Activated B cell treated with CpG ODN at 0.5 μM for 24 hours (primary cell): ENCODE measurements around the gene GCNA. TPM values are rescaled to one million over a fixed set of nuclear protein-coding genes. Genes with fewer than 3 reads are reported as not detected.

Experiments used
- ATAC-seq: fragments of 200-7000 bp; cut with Tn5 transposase; one replicate; pipeline ENCODE4 v1.10.0; 2021; ENCODE audit warnings: low read depth, mild to moderate bottlenecking, moderate library complexity
- CTCF ChIA-PET: fragments of 350-600 bp; sonication (Branson Sonifier 250); formaldehyde crosslinking; loops from one replicate; lab custom pipeline; 2021; ENCODE audit warnings: antibody characterized with exemption; lab: Charles Lee
- POLR2A ChIA-PET: fragments of 350-600 bp; sonication (Branson Sonifier 250); formaldehyde crosslinking; loops from one replicate; lab custom pipeline; 2021; ENCODE audit warnings: antibody characterized with exemption; lab: Charles Lee
- DNase-seq: peaks from one replicate; pipeline ENCODE4 v3.0.0; 2022
- H3K27ac Mint-ChIP-seq: one replicate; pipeline ENCODE4 v1.8.0; 2020; ENCODE audit warnings: mixed read lengths
- H3K27me3 Mint-ChIP-seq: one replicate; pipeline ENCODE4 v1.8.0; 2021; ENCODE audit warnings: mixed read lengths
- H3K36me3 Mint-ChIP-seq: one replicate; pipeline ENCODE4 v1.8.0; 2021; ENCODE audit warnings: low read depth, mixed read lengths
- H3K4me1 Mint-ChIP-seq: one replicate; pipeline ENCODE4 v1.8.0; 2021; ENCODE audit warnings: mixed read lengths
- H3K4me3 Mint-ChIP-seq: one replicate; pipeline ENCODE4 v1.8.0; 2020; ENCODE audit warnings: mild to moderate bottlenecking, mixed read lengths
- H3K9me3 Mint-ChIP-seq: one replicate; pipeline ENCODE4 v1.8.0; 2020; ENCODE audit warnings: mixed read lengths
- CTCF ChIP-seq: fragments of 200-600 bp; IDR thresholded peaks from one replicate; pipeline ENCODE4 v1.8.0; 2022; ENCODE audit warnings: antibody characterized with exemption, mild to moderate bottlenecking
- intact Hi-C: fragments of 100-400 bp; cut with micrococcal nuclease; formaldehyde crosslinking; loops from one replicate; pipeline ENCODE4 v1.15.1; 2024
- total RNA-seq: library from RNA; stranded (reverse); gene quantifications from 2 replicates; pipeline ENCODE4 v1.2.3, GENCODE V29; 2022

The GCNA gene
- total RNA-seq, 1 donor from 2014 or later, result 4.1 TPM

- Mint-ChIP-seq H3K27ac (peak overlapping the region; percentile 73), H3K27me3 (no peaks in the 10 kb centered on the region), H3K9me3 (no peaks in the 10 kb centered on the region), H3K36me3 (no peaks in the 10 kb centered on the region), H3K4me1 (peaks cover 68% of the 10 kb centered on the region), H3K4me3 (no peak overlapping the region)
- TF ChIP-seq CTCF, result no peak
- DNase-seq (no peak), ATAC-seq (no peak)
- intact Hi-C loops, result no loop called here
- CTCF ChIA-PET, result interaction anchor here (1.2 kb wide), 1 partner anchor 28 kb away, joined by 3 read pairs; no protein-coding TSS in a partner anchor
- POLR2A ChIA-PET, result interaction anchor here (0.7 to 3.5 kb wide), 5 partner anchors 11 to 90 kb away, joined by 4 to 20 read pairs (median 7); partner anchors contain the start of gene OGT
These were observed 43.9 kb downstream of the GCNA start for GRCh38 chrX:71622032-71622575.

- no peak for TF ChIP-seq CTCF
- intact Hi-C loops, result no loop called here
- ChIA-PET POLR2A (interaction anchor here (0.6 to 2.1 kb wide), 6 partner anchors 10 to 90 kb away, joined by 3 to 12 read pairs (median 4); partner anchors contain the start of gene OGT), CTCF (interaction anchor here (1.2 kb wide), 1 partner anchor 28 kb away, joined by 3 read pairs; no protein-coding TSS in a partner anchor)
- Mint-ChIP-seq H3K9me3 (no peaks in the 10 kb centered on the region), H3K27me3 (no peaks in the 10 kb centered on the region), H3K4me3 (peak overlapping the region; percentile 57), H3K27ac (peak overlapping the region; percentile 73), H3K36me3 (no peaks in the 10 kb centered on the region), H3K4me1 (peaks cover 63% of the 10 kb centered on the region)
- peak; percentile 25 for DNase-seq
- ATAC-seq, result peak; percentile 45
These were observed 44.6 kb downstream of the GCNA start for GRCh38 chrX:71622576-71623450.

GRCh38 chrX:71623714-71624113 is 45.5 kb downstream of the GCNA start:
- H3K4me1 Mint-ChIP-seq, result peaks cover 55% of the 10 kb centered on the region
- ATAC-seq, result no peak
- TF ChIP-seq CTCF, result no peak
- intact Hi-C loops, result no loop called here
- H3K27me3 Mint-ChIP-seq, result no peaks in the 10 kb centered on the region
- no peak for DNase-seq
- H3K4me3 Mint-ChIP-seq, result peak overlapping the region; percentile 38
- H3K9me3 Mint-ChIP-seq, result no peaks in the 10 kb centered on the region
- CTCF ChIA-PET, result no interaction called here
- peak overlapping the region; percentile 66 for H3K27ac Mint-ChIP-seq
- POLR2A ChIA-PET, result interaction anchor here (0.6 to 1.5 kb wide), 3 partner anchors 9 to 82 kb away, joined by 3 to 4 read pairs (median 3); no protein-coding TSS in a partner anchor
- H3K36me3 Mint-ChIP-seq, result no peaks in the 10 kb centered on the region

GRCh38 chrX:71625471-71625870 is 47.2 kb downstream of the GCNA start:
- no peak for TF ChIP-seq CTCF
- Mint-ChIP-seq H3K36me3 (no peaks in the 10 kb centered on the region), H3K4me1 (peaks cover 55% of the 10 kb centered on the region), H3K27me3 (no peaks in the 10 kb centered on the region), H3K27ac (no peak overlapping the region), H3K9me3 (no peaks in the 10 kb centered on the region), H3K4me3 (no peak overlapping the region)
- ChIA-PET CTCF (no interaction called here), POLR2A (no interaction called here)
- no peak for ATAC-seq
- DNase-seq, result no peak
- intact Hi-C loops, result no loop called here

- ChIA-PET POLR2A (no interaction called here), CTCF (no interaction called here)
- DNase-seq (no peak), ATAC-seq (no peak)
- Mint-ChIP-seq H3K27me3 (no peaks in the 10 kb centered on the region), H3K4me1 (peaks cover 53% of the 10 kb centered on the region), H3K9me3 (no peaks in the 10 kb centered on the region), H3K4me3 (no peak overlapping the region), H3K27ac (no peak overlapping the region), H3K36me3 (no peaks in the 10 kb centered on the region)
- intact Hi-C loops, result no loop called here
- TF ChIP-seq CTCF, result no peak
These were observed 48.3 kb downstream of the GCNA start for GRCh38 chrX:71626576-71626975.
